Body of pancreas (tissue), 4 donors: ENCODE data around the gene FAM217B.

Source experiments
- POLR2A ChIP-seq, 3 donors: fragments of 450-650 bp; IDR thresholded peaks; one replicate each; pipeline ENCODE4 v1.6.1; 2016; ENCODE audit warnings: antibody characterized with exemption in 3 of 3, mild to moderate bottlenecking in 2 of 3
- TF ChIP-seq, protein P1 (sequence below), 7 experiments: fragments of 450-650 bp in 4 of 7; fragments of 200-600 bp in 3 of 7; sonication (generic) in 3 of 7; IDR thresholded peaks; one replicate each; pipeline ENCODE4 v1.5.1; 2016 to 2019; ENCODE audit warnings: antibody characterized with exemption in 7 of 7

DNA sequence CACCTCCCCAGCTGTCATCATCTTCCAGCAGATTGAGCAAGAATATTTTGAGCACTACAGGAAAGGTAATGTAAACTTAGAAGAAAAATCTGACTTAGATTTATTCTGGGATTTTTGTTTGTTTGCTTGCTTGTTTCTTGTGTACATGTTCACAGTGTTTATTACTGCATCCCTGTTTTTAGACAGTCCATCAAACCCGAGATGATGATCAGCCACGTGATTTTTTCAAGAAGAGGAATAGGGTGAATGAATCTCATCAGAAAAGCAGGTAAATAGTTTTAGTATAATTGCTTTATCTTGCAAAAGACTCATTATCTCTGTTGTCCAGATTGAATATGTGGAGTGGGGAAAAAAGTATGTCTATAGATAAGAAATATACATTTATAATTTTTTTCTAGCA, 2.1 kb downstream of the FAM217B start:
- TF ChIP-seq, protein P1, sequence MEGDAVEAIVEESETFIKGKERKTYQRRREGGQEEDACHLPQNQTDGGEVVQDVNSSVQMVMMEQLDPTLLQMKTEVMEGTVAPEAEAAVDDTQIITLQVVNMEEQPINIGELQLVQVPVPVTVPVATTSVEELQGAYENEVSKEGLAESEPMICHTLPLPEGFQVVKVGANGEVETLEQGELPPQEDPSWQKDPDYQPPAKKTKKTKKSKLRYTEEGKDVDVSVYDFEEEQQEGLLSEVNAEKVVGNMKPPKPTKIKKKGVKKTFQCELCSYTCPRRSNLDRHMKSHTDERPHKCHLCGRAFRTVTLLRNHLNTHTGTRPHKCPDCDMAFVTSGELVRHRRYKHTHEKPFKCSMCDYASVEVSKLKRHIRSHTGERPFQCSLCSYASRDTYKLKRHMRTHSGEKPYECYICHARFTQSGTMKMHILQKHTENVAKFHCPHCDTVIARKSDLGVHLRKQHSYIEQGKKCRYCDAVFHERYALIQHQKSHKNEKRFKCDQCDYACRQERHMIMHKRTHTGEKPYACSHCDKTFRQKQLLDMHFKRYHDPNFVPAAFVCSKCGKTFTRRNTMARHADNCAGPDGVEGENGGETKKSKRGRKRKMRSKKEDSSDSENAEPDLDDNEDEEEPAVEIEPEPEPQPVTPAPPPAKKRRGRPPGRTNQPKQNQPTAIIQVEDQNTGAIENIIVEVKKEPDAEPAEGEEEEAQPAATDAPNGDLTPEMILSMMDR (IDR thresholded peaks at IDR 0.05) = no peak
- no peak for TF ChIP-seq POLR2A (IDR thresholded peaks at IDR 0.05)
